AG04449 (cell line): ENCODE data around the gene KLF7.

Experiments used
- CTCF ChIA-PET: fragments of 350-600 bp; formaldehyde crosslinking; extraction: SDS; loops from one replicate; lab custom pipeline; 2021; ENCODE audit warnings: antibody characterized with exemption; lab: Yijun Ruan, JAX
- POLR2A ChIA-PET: fragments of 400-600, 350-600 bp; formaldehyde crosslinking; extraction: SDS; loops from one replicate; lab custom pipeline; 2020; ENCODE audit warnings: antibody characterized with exemption, inconsistent platforms; lab: Yijun Ruan, JAX
- DNase-seq: peaks from one replicate; pipeline ENCODE4 v3.0.0-alpha.2; 2010; ENCODE audit warnings: low read depth, low spot score
- H3K4me3 ChIP-seq: 2 replicates; pipeline ENCODE4 v1.5.1; 2011; ENCODE audit warnings: low read depth, mild to moderate bottlenecking, control low read depth, low read length
- CTCF ChIP-seq: IDR thresholded peaks from one replicate; pipeline ENCODE4 v1.5.1; 2011; ENCODE audit warnings: mild to moderate bottlenecking, moderate library complexity, low read length, control low read depth, inconsistent platforms; ENCODE audit not compliant: insufficient read depth; ENCODE audit errors: missing control alignments

The KLF7 gene

GRCh38 chr2:207138627-207139297 lies 27.0 kb downstream of the KLF7 start:
- DNase-seq, result no peak
- TF ChIP-seq CTCF, result no peak
- POLR2A ChIA-PET, result no interaction called here
- H3K4me3 ChIP-seq, result no peak overlapping the region
- CTCF ChIA-PET, result interaction anchor here (5.3 kb wide), 1 partner anchor 334 kb away, joined by 22 read pairs; no protein-coding TSS in a partner anchor

GRCh38 chr2:207137596-207138337 lies 28.0 kb downstream of the KLF7 start:
- ChIA-PET CTCF (no interaction called here), POLR2A (no interaction called here)

GRCh38 chr2:207136874-207137273 lies 28.9 kb downstream of the KLF7 start:
- POLR2A ChIA-PET, result no interaction called here
- H3K4me3 ChIP-seq, result no peak overlapping the region
- TF ChIP-seq CTCF, result no peak
- no peak for DNase-seq
- CTCF ChIA-PET, result interaction anchor here (1.0 kb wide), 1 partner anchor 339 kb away, joined by 3 read pairs; no protein-coding TSS in a partner anchor

More at GRCh38 chr2:207137596-207138337, 28.0 kb downstream of the KLF7 start:
- H3K4me3 ChIP-seq, result no peak overlapping the region
- DNase-seq, result no peak
- TF ChIP-seq CTCF, result no peak

- CTCF ChIA-PET, result interaction anchor here (1.0 kb wide), 1 partner anchor 340 kb away, joined by 3 read pairs; no protein-coding TSS in a partner anchor
- POLR2A ChIA-PET, result no interaction called here
- no peak for DNase-seq
- TF ChIP-seq CTCF, result no peak
- no peak overlapping the region for H3K4me3 ChIP-seq
Observed at GRCh38 chr2:207135801-207136457, 29.8 kb downstream of the KLF7 start.

- TF ChIP-seq CTCF, result no peak
- no peak overlapping the region for H3K4me3 ChIP-seq
- ChIA-PET POLR2A (no interaction called here), CTCF (interaction anchor here (1.2 kb wide), 2 partner anchors 10 to 13 kb away, joined by 3 read pairs; no protein-coding TSS in a partner anchor)
- no peak for DNase-seq
Observed at GRCh38 chr2:207135340-207135739, 30.4 kb downstream of the KLF7 start.
